Glutamatergic neuron (in vitro differentiated cells): ENCODE measurements around the gene RPA1. TPM values are rescaled to one million over a fixed set of nuclear protein-coding genes. Genes with fewer than 3 reads are reported as not detected.

Experiments
- DNase-seq: peaks from one replicate; pipeline ENCODE4 v3.0.0; 2022
- H3K27ac Mint-ChIP-seq: one replicate; pipeline ENCODE4 v1.8.0; 2020; ENCODE audit warnings: mild to moderate bottlenecking, mixed read lengths, inconsistent platforms; ENCODE audit not compliant: unreplicated experiment
- H3K27me3 Mint-ChIP-seq: one replicate; pipeline ENCODE4 v1.8.0; 2020; ENCODE audit warnings: mild to moderate bottlenecking, moderate library complexity, mixed read lengths, inconsistent platforms; ENCODE audit not compliant: unreplicated experiment
- H3K36me3 Mint-ChIP-seq: one replicate; pipeline ENCODE4 v1.8.0; 2020; ENCODE audit warnings: mild to moderate bottlenecking, mixed read lengths, inconsistent platforms; ENCODE audit not compliant: unreplicated experiment
- H3K4me1 Mint-ChIP-seq: one replicate; pipeline ENCODE4 v1.8.0; 2020; ENCODE audit warnings: mild to moderate bottlenecking, low read depth, mixed read lengths, inconsistent platforms; ENCODE audit not compliant: unreplicated experiment
- H3K4me3 Mint-ChIP-seq: one replicate; pipeline ENCODE4 v1.8.0; 2020; ENCODE audit warnings: mild to moderate bottlenecking, mixed read lengths, inconsistent platforms; ENCODE audit not compliant: unreplicated experiment
- H3K9me3 Mint-ChIP-seq: one replicate; pipeline ENCODE4 v1.8.0; 2020; ENCODE audit warnings: mild to moderate bottlenecking, moderate library complexity, mixed read lengths, inconsistent platforms; ENCODE audit not compliant: unreplicated experiment
- CTCF ChIP-seq: fragments of 200-600 bp; sonication (generic); IDR thresholded peaks from one replicate; pipeline ENCODE4 v1.5.0; 2021; ENCODE audit not compliant: partially characterized antibody, unreplicated experiment
- total RNA-seq: library from RNA; stranded (reverse); fragmentation: NEBNext Ultra II Directional; extraction: Animal tissue kit (Norgen Biotek cat#: 25700); gene quantifications from one replicate; pipeline ENCODE4 v1.2.1, GENCODE V29; 2021; ENCODE audit not compliant: unreplicated experiment

RPA1 gene
- total RNA-seq, 1 donor from 2014 or later, result 43.4 TPM

- H3K36me3 Mint-ChIP-seq, result no peaks in the 10 kb centered on the region
- no peak for TF ChIP-seq CTCF
- no peak for DNase-seq
- peaks cover 26% of the 10 kb centered on the region for H3K4me1 Mint-ChIP-seq
- no peak overlapping the region for H3K27ac Mint-ChIP-seq
- H3K27me3 Mint-ChIP-seq, result peaks cover 10% of the 10 kb centered on the region
- peaks cover 4% of the 10 kb centered on the region for H3K9me3 Mint-ChIP-seq
- H3K4me3 Mint-ChIP-seq, result peak overlapping the region; percentile 28
Measured at GRCh38 chr17:1904273-1905182, 74.7 kb downstream of the RPA1 start.

- Mint-ChIP-seq H3K4me1 (peaks cover 29% of the 10 kb centered on the region), H3K9me3 (peaks cover 4% of the 10 kb centered on the region), H3K27ac (no peak overlapping the region), H3K36me3 (no peaks in the 10 kb centered on the region), H3K4me3 (peak overlapping the region; percentile 28), H3K27me3 (peaks cover 10% of the 10 kb centered on the region)
- no peak for DNase-seq
- no peak for TF ChIP-seq CTCF
Measured at GRCh38 chr17:1905190-1905913, 75.5 kb downstream of the RPA1 start.

- peaks cover 6% of the 10 kb centered on the region for H3K9me3 Mint-ChIP-seq
- DNase-seq, result no peak
- no peak overlapping the region for H3K27ac Mint-ChIP-seq
- peaks cover 32% of the 10 kb centered on the region for H3K4me1 Mint-ChIP-seq
- no peaks in the 10 kb centered on the region for H3K36me3 Mint-ChIP-seq
- peaks cover 12% of the 10 kb centered on the region for H3K27me3 Mint-ChIP-seq
- no peak overlapping the region for H3K4me3 Mint-ChIP-seq
- no peak for TF ChIP-seq CTCF
Measured at GRCh38 chr17:1906662-1907101, 76.9 kb downstream of the RPA1 start.

GRCh38 chr17:1907216-1907631 is 77.4 kb downstream of the RPA1 start:
- peaks cover 33% of the 10 kb centered on the region for H3K4me1 Mint-ChIP-seq
- no peak overlapping the region for H3K27ac Mint-ChIP-seq
- TF ChIP-seq CTCF, result no peak
- peaks cover 15% of the 10 kb centered on the region for H3K27me3 Mint-ChIP-seq
- H3K9me3 Mint-ChIP-seq, result peaks cover 6% of the 10 kb centered on the region
- H3K36me3 Mint-ChIP-seq, result no peaks in the 10 kb centered on the region
- no peak for DNase-seq
- no peak overlapping the region for H3K4me3 Mint-ChIP-seq
